ENCODE measurements around the gene CACNA2D2. TPM values are rescaled to one million over a fixed set of nuclear protein-coding genes. Genes with fewer than 3 reads are reported as not detected.

The CACNA2D2 gene
- total RNA-seq, 1 donor from 2014 or later = 19.4 TPM

GRCh38 chr3:50493086-50493485, 10.3 kb downstream of the CACNA2D2 start:
- H3K27me3 Mint-ChIP-seq = peaks cover 5% of the 10 kb centered on the region
- H3K9me3 Mint-ChIP-seq = no peaks in the 10 kb centered on the region
- no peak overlapping the region for H3K4me3 Mint-ChIP-seq
- no peak for DNase-seq (ENCODE audit: extremely low spot score, unreplicated experiment)
- TF ChIP-seq, protein P1, sequence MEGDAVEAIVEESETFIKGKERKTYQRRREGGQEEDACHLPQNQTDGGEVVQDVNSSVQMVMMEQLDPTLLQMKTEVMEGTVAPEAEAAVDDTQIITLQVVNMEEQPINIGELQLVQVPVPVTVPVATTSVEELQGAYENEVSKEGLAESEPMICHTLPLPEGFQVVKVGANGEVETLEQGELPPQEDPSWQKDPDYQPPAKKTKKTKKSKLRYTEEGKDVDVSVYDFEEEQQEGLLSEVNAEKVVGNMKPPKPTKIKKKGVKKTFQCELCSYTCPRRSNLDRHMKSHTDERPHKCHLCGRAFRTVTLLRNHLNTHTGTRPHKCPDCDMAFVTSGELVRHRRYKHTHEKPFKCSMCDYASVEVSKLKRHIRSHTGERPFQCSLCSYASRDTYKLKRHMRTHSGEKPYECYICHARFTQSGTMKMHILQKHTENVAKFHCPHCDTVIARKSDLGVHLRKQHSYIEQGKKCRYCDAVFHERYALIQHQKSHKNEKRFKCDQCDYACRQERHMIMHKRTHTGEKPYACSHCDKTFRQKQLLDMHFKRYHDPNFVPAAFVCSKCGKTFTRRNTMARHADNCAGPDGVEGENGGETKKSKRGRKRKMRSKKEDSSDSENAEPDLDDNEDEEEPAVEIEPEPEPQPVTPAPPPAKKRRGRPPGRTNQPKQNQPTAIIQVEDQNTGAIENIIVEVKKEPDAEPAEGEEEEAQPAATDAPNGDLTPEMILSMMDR (conservative IDR thresholded peaks at IDR 0.05) = no peak
- H3K27ac Mint-ChIP-seq = no peak overlapping the region
- peaks cover 8% of the 10 kb centered on the region for H3K4me1 Mint-ChIP-seq (ENCODE audit: unreplicated experiment)
- H3K36me3 Mint-ChIP-seq = no peaks in the 10 kb centered on the region

- Mint-ChIP-seq H3K4me1 (ENCODE audit: unreplicated experiment) (no peaks in the 10 kb centered on the region), H3K4me3 (no peak overlapping the region), H3K27ac (no peak overlapping the region), H3K27me3 (no peaks in the 10 kb centered on the region), H3K36me3 (no peaks in the 10 kb centered on the region), H3K9me3 (no peaks in the 10 kb centered on the region)
- no peak for DNase-seq (ENCODE audit: extremely low spot score, unreplicated experiment)
- TF ChIP-seq, protein P1 (conservative IDR thresholded peaks at IDR 0.05) = no peak
These were observed 12.4 kb downstream of the CACNA2D2 start for GRCh38 chr3:50491023-50491422.

DNA sequence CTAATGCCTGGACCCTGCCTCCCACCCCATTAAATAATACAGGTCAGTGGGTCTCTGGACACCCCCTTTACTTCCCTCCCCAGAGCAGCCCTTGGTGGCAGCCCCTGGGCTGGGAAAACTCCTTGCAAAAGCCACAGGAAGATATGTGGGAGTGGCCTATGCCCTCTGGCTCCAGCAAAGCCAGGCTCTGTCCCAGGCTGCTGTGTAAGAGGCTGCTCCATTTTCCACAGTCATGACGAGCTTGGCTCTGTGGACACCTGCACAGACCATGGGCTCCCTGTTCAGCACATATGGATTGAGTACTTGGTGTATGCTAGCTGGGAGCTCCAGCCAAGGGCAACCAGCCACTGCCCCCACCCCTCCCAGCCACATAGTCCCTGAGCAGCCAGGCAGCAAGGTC, 13.0 kb downstream of the CACNA2D2 start:
- no peak overlapping the region for H3K27ac Mint-ChIP-seq
- H3K27me3 Mint-ChIP-seq = no peaks in the 10 kb centered on the region
- H3K4me1 Mint-ChIP-seq (ENCODE audit: unreplicated experiment) = peaks cover under 1% of the 10 kb centered on the region
- TF ChIP-seq, protein P1 (conservative IDR thresholded peaks at IDR 0.05) = no peak
- no peaks in the 10 kb centered on the region for H3K36me3 Mint-ChIP-seq
- DNase-seq (ENCODE audit: extremely low spot score, unreplicated experiment) = no peak
- H3K4me3 Mint-ChIP-seq = no peak overlapping the region
- no peaks in the 10 kb centered on the region for H3K9me3 Mint-ChIP-seq

- H3K27me3 Mint-ChIP-seq = no peaks in the 10 kb centered on the region
- H3K27ac Mint-ChIP-seq = no peak overlapping the region
- no peak overlapping the region for H3K4me3 Mint-ChIP-seq
- H3K9me3 Mint-ChIP-seq = no peaks in the 10 kb centered on the region
- H3K36me3 Mint-ChIP-seq = no peaks in the 10 kb centered on the region
- H3K4me1 Mint-ChIP-seq (ENCODE audit: unreplicated experiment) = peaks cover 11% of the 10 kb centered on the region
- TF ChIP-seq, protein P1 (conservative IDR thresholded peaks at IDR 0.05) = no peak
- no peak for DNase-seq (ENCODE audit: extremely low spot score, unreplicated experiment)
These were observed 16.3 kb downstream of the CACNA2D2 start for GRCh38 chr3:50487181-50487580.

DNA sequence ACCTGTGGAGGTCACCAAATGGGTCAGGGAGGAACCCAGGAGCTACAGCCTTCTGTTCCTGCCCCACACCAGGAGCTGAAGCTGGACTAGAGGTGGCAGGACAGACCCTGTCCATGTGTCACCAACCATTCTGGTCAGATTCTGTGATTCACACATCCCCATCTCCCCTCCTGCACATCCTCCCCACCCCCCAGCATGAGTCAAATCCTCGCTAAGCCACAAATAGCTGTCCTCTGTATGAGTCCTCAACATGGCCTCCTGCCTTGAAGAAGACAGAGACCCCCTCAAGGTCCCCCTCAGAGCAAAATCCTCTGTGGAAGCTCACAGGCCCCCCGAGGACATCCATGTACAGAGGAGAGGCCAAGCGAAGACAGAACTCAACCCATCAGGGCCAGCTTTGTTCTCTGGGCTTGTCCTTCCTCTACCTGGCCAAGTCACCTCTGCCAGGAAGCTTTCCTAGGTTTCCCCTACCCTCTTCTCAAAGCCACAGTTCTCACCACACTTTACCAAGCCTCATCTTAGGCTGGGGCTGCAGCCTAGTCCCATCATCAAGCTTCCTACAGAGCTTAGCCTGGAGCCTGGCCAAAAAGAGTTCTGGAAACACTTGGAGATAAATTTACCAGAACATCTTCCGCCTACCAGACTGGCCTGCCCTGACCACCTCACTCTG, 17.1 kb downstream of the CACNA2D2 start:
- H3K9me3 Mint-ChIP-seq = no peaks in the 10 kb centered on the region
- no peaks in the 10 kb centered on the region for H3K27me3 Mint-ChIP-seq
- H3K4me3 Mint-ChIP-seq = no peak overlapping the region
- H3K36me3 Mint-ChIP-seq = no peaks in the 10 kb centered on the region
- no peak for DNase-seq (ENCODE audit: extremely low spot score, unreplicated experiment)
- TF ChIP-seq, protein P1 (conservative IDR thresholded peaks at IDR 0.05) = no peak
- no peak overlapping the region for H3K27ac Mint-ChIP-seq
- H3K4me1 Mint-ChIP-seq (ENCODE audit: unreplicated experiment) = peaks cover 11% of the 10 kb centered on the region
